ENCODE results near the gene ENO3.

DNA sequence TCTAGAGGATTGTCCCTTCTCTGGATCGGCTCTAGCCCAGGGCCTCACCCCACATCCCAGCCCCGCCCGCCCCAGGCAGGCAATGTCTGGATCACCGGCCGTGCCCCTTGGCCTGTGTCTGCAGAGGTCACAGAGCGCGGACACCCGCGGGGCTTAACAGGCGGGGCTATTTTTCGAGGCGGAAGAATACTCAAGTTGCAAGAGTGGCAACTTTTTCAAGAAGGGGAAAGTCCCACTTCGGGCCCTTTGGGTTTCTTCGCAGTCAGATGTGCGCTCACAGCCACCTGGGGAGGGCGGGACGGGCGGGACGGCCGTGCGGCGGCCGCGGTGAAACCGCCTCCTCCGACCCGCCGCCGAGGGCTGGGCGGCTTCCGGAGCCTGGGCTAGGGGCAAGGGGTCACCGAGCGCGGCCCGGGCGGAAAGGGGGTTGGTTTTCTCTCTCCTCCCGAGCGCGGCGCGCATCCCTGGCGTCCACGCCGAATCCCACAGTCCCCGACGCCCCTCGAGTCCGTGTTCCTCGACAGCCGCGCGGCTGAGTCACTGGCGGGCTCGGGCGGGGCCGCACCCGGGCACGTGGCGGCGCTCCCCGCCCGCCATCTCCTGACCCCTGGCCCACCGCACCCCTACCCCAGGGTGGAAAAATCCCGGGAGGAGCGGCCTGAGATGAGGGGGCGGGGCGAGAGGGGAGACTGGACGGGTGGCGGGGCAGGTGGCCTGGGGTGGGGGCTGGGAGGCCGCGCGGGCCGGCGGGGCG is 1.4 kb upstream of the ENO3 start:
- TF ChIP-seq, protein P1, sequence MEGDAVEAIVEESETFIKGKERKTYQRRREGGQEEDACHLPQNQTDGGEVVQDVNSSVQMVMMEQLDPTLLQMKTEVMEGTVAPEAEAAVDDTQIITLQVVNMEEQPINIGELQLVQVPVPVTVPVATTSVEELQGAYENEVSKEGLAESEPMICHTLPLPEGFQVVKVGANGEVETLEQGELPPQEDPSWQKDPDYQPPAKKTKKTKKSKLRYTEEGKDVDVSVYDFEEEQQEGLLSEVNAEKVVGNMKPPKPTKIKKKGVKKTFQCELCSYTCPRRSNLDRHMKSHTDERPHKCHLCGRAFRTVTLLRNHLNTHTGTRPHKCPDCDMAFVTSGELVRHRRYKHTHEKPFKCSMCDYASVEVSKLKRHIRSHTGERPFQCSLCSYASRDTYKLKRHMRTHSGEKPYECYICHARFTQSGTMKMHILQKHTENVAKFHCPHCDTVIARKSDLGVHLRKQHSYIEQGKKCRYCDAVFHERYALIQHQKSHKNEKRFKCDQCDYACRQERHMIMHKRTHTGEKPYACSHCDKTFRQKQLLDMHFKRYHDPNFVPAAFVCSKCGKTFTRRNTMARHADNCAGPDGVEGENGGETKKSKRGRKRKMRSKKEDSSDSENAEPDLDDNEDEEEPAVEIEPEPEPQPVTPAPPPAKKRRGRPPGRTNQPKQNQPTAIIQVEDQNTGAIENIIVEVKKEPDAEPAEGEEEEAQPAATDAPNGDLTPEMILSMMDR (IDR thresholded peaks at IDR 0.05), result no peak
- TF ChIP-seq POLR2A (IDR thresholded peaks at IDR 0.05), result no peak
- no peak for TF ChIP-seq EP300 (IDR thresholded peaks at IDR 0.05; ENCODE audit: low read depth)
